A549 (cell line): ENCODE results near the gene SLTM. TPM values are rescaled to one million over a fixed set of nuclear protein-coding genes. Genes with fewer than 3 reads are reported as not detected.
"Not testable (repeated sequence)": the region's sequence is repeated elsewhere in the genome, so short reads cannot be mapped to it uniquely, and the experiment has no call there.

Experiments used
- ATAC-seq, 2 experiments: fragments of 200-7000 bp in 1 of 2; fragments of >200 bp in 1 of 2; cut with Nextera tagmentation in 1 of 2; cut with Tn5 transposase in 1 of 2; 3 replicates each; pipeline versions ENCODE4 v1.8.0 to v1.9.1; 2018 to 2020; ENCODE audit warnings: mild to moderate bottlenecking in 1 of 2, moderate library complexity in 1 of 2
- CTCF ChIA-PET: fragments of 300-600 bp; sonication (Branson Sonifier 250); formaldehyde crosslinking; extraction: SDS; loops from one replicate; lab custom pipeline; 2021; ENCODE audit warnings: antibody characterized with exemption, inconsistent platforms; lab: Yijun Ruan, JAX
- POLR2A ChIA-PET: fragments of 350-600 bp; formaldehyde crosslinking; extraction: SDS; loops from one replicate; lab custom pipeline; 2021; ENCODE audit warnings: antibody characterized with exemption, inconsistent platforms; lab: Yijun Ruan, JAX
- DNase-seq, 2 experiments: peaks; one replicate each; pipeline versions ENCODE4 v3.0.0 to v3.0.0-alpha.2; 2011 to 2016; ENCODE audit warnings: low read depth in 1 of 2, low spot score in 1 of 2
- FAIRE-seq: peaks from 2 replicates; lab custom pipeline; 2011; peaks lifted over from hg19 to GRCh38; lab: Jason Lieb, UNC
- H3K27ac ChIP-seq, 2 experiments: fragments of >200 bp; sonication (Bioruptor Twin); formaldehyde crosslinking; 3 replicates each; pipeline ENCODE4 v1.5.1; 2016 to 2017
- H3K4me1 ChIP-seq: fragments of >200 bp; sonication (Bioruptor Twin); formaldehyde crosslinking; 3 replicates; pipeline ENCODE4 v1.6.1; 2016
- H3K4me2 ChIP-seq: fragments of >200 bp; sonication (Bioruptor Twin); formaldehyde crosslinking; 3 replicates; pipeline ENCODE4 v1.6.1; 2016
- H3K4me3 ChIP-seq: fragments of >200 bp; sonication (Bioruptor Twin); formaldehyde crosslinking; 3 replicates; pipeline ENCODE4 v1.5.1; 2016
- H3K9me3 ChIP-seq: fragments of >200 bp; sonication (Bioruptor Twin); formaldehyde crosslinking; 3 replicates; pipeline ENCODE4 v1.6.1; 2016
- BCL3 ChIP-seq: fragments of >200 bp; sonication (Bioruptor Twin); formaldehyde crosslinking; IDR thresholded peaks from 3 replicates; pipeline ENCODE4 v1.6.1; 2016
- BHLHE40 ChIP-seq: IDR thresholded peaks from 2 replicates; pipeline ENCODE4 v1.6.1; 2012; ENCODE audit warnings: low read depth, low read length, inconsistent platforms
- CBX2 ChIP-seq: fragments of 200-600 bp; sonication (generic); IDR thresholded peaks from 2 replicates; pipeline ENCODE4 v1.6.1; 2016; ENCODE audit warnings: low read depth, mild to moderate bottlenecking, borderline replicate concordance
- CHD2 ChIP-seq: fragments of 150-350 bp; IDR thresholded peaks from 2 replicates; pipeline ENCODE4 v1.6.1; 2014; ENCODE audit warnings: low read length; ENCODE audit not compliant: partially characterized antibody
- CHD4 ChIP-seq: fragments of 200-600 bp; sonication (generic); IDR thresholded peaks from 2 replicates; pipeline ENCODE4 v1.6.1; 2016; ENCODE audit warnings: antibody characterized with exemption, mild to moderate bottlenecking, borderline replicate concordance
- EHMT2 ChIP-seq: fragments of 200-600 bp; sonication (generic); IDR thresholded peaks from 2 replicates; pipeline ENCODE4 v1.6.1; 2016; ENCODE audit warnings: antibody characterized with exemption, low read depth, mild to moderate bottlenecking, moderate library complexity
- EP300 ChIP-seq, 2 experiments: fragments of >200 bp; sonication (Bioruptor Twin); formaldehyde crosslinking; IDR thresholded peaks; 2 replicates in 1 of 2; 3 replicates in 1 of 2; pipeline ENCODE4 v1.6.1; 2016 to 2017
- ESRRA ChIP-seq: fragments of 150-350 bp; IDR thresholded peaks from 2 replicates; pipeline ENCODE4 v1.6.1; 2014; ENCODE audit warnings: mild to moderate bottlenecking, low read length, borderline replicate concordance
- FOSB ChIP-seq: fragments of 250-450 bp; sonication (Bioruptor Pico); IDR thresholded peaks from 2 replicates; pipeline ENCODE4 v1.5.0; 2020; ENCODE audit warnings: mild to moderate bottlenecking, moderate library complexity
- FOSL2 ChIP-seq, 2 experiments: fragments of 450-650 bp in 1 of 2; fragments of >200 bp in 1 of 2; sonication (Bioruptor Twin) in 1 of 2; formaldehyde crosslinking; IDR thresholded peaks; 2 replicates each; pipeline versions ENCODE4 v1.5.0 to v1.6.1; 2016 to 2020; ENCODE audit warnings: mild to moderate bottlenecking in 1 of 2, moderate library complexity in 1 of 2
- HEYL ChIP-seq: fragments of 250-450 bp; sonication (Bioruptor Pico); IDR thresholded peaks from 2 replicates; pipeline ENCODE4 v1.8.0; 2021; ENCODE audit warnings: mild to moderate bottlenecking, moderate library complexity
- HOXB13 ChIP-seq: fragments of 250-450 bp; sonication (Bioruptor Pico); IDR thresholded peaks from 2 replicates; pipeline ENCODE4 v1.5.0; 2020; ENCODE audit warnings: low read depth, mild to moderate bottlenecking, moderate library complexity
- KDM5A ChIP-seq: fragments of 200-600 bp; sonication (generic); IDR thresholded peaks from 2 replicates; pipeline ENCODE4 v1.6.1; 2016; ENCODE audit warnings: antibody characterized with exemption, mild to moderate bottlenecking
- MAFK ChIP-seq: fragments of 450-650 bp; IDR thresholded peaks from 2 replicates; pipeline ENCODE4 v1.6.1; 2014; ENCODE audit not compliant: partially characterized antibody
- NPAS2 ChIP-seq: fragments of 250-450 bp; sonication (Bioruptor Pico); IDR thresholded peaks from 2 replicates; pipeline ENCODE4 v1.8.0; 2022; ENCODE audit warnings: mild to moderate bottlenecking, moderate library complexity, borderline replicate concordance
- PHF8 ChIP-seq: fragments of 200-600 bp; sonication (generic); IDR thresholded peaks from 2 replicates; pipeline ENCODE4 v1.6.1; 2016; ENCODE audit warnings: low read depth, mild to moderate bottlenecking, antibody characterized with exemption, moderate library complexity, borderline replicate concordance
- RAD21 ChIP-seq, 2 experiments: fragments of >200 bp in 1 of 2; sonication (Bioruptor Twin) in 1 of 2; formaldehyde crosslinking in 1 of 2; IDR thresholded peaks in 1 of 2; conservative IDR thresholded peaks in 1 of 2; 2 replicates in 1 of 2; 3 replicates in 1 of 2; pipeline ENCODE4 v1.6.1; 2012 to 2018; ENCODE audit warnings: inconsistent platforms in 1 of 2
- REST ChIP-seq: fragments of 200-600 bp; sonication (generic); IDR thresholded peaks from 2 replicates; pipeline ENCODE4 v1.6.1; 2016; ENCODE audit warnings: antibody characterized with exemption, mild to moderate bottlenecking, moderate library complexity
- RFX5 ChIP-seq: fragments of 450-650 bp; IDR thresholded peaks from 2 replicates; pipeline ENCODE4 v1.7.1; 2014; ENCODE audit warnings: antibody characterized with exemption, mild to moderate bottlenecking, moderate library complexity
- SREBF2 ChIP-seq: fragments of 450-650 bp; IDR thresholded peaks from 2 replicates; pipeline ENCODE4 v1.6.1; 2014; ENCODE audit warnings: mild to moderate bottlenecking, moderate library complexity
- ZC3H11A ChIP-seq: fragments of 450-650 bp; IDR thresholded peaks from 2 replicates; pipeline ENCODE4 v1.6.1; 2014; ENCODE audit warnings: antibody characterized with exemption, mild to moderate bottlenecking
- ZFP36 ChIP-seq: fragments of 450-650 bp; IDR thresholded peaks from 2 replicates; pipeline ENCODE4 v1.6.1; 2014; ENCODE audit warnings: borderline replicate concordance; ENCODE audit not compliant: partially characterized antibody
- ZNF302 ChIP-seq: fragments of 250-450 bp; sonication (Bioruptor Pico); IDR thresholded peaks from 2 replicates; pipeline ENCODE4 v1.9.0; 2021; ENCODE audit warnings: inconsistent platforms, mild to moderate bottlenecking, moderate library complexity
- WGBS: methylation state at CpG from one replicate; pipeline ENCODE4 v1.1.6; 2017; ENCODE audit errors: missing lambda C conversion rate; 5-methylcytosine and 5-hydroxymethylcytosine counted together
- polyA plus RNA-seq, 4 experiments: library from polyadenylated mRNA; depleted of rRNA in 3 of 4; stranded (reverse); fragments of >200 nt; fragmentation: RNase III in 1 of 4; extraction: RNeasy Plus Mini Kit Qiagen cat#74134 plus additional on column Dnase treatment in 1 of 4; gene quantifications; 2 replicates in 3 of 4; 3 replicates in 1 of 4; pipeline ENCODE4 v1.2.3, GENCODE V29; 2011 to 2017
- TF ChIP-seq, protein P1 (sequence below): IDR thresholded peaks from 2 replicates; pipeline ENCODE4 v1.6.1; 2012
- TF ChIP-seq, protein P2 (sequence below): fragments of 250-450 bp; sonication (Bioruptor Pico); IDR thresholded peaks from 2 replicates; pipeline ENCODE4 v1.5.0; 2020; ENCODE audit warnings: low read depth, mild to moderate bottlenecking, moderate library complexity

SLTM gene
- polyA plus RNA-seq, 2 of the 4 experiments (the other 2 are of a cell fraction), result 93.5 to 133 TPM

DNA sequence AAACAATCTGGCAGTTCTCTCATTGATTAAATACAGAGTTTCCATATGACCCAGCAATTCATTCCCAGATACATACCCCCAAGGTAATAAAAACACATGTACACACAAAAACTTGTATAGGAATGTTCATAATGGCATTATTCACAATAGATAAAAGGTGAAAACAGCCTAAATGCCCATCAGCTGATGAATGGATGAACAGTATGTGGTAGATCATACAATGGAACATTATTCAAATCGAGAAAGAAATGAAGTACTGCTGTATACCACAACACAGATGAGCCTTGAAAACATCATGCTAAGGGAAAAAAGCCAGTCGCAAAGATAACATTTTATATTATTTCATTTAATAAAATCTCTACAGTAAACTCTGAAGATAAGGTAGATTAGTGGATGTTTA, 71.2 kb downstream of the SLTM start:
- Histone ChIP-seq H3K27ac (no peak overlapping the region), H3K9me3 (no peaks in the 10 kb centered on the region), H3K4me1 (no peaks in the 10 kb centered on the region), H3K4me3 (no peak overlapping the region), H3K4me2 (no peak overlapping the region)
- 58% methylated on average over 2 of the region's 2 CpGs for WGBS
- FAIRE-seq, result no peak
- no peak for DNase-seq
- POLR2A ChIA-PET, result no interaction called here
- TF ChIP-seq RAD21 (conservative IDR thresholded peaks at IDR 0.05 in 1 of 2, IDR thresholded peaks at IDR 0.05 in 1 of 2) (no peak), FOSB (CRISPR knock-in tag) (no peak), HOXB13 (CRISPR knock-in tag) (no peak), ZFP36 (no peak), ZNF302 (no peak), CHD2 (no peak), PHF8 (no peak)
- TF ChIP-seq, protein P1, sequence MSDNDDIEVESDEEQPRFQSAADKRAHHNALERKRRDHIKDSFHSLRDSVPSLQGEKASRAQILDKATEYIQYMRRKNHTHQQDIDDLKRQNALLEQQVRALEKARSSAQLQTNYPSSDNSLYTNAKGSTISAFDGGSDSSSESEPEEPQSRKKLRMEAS, result no peak
- CTCF ChIA-PET, result interaction anchor here (0.6 kb wide), 3 partner anchors 22 to 767 kb away, joined by 3 read pairs; no protein-coding TSS in a partner anchor
- no peak for ATAC-seq

- POLR2A ChIA-PET, DNase-seq, ATAC-seq, FAIRE-seq, H3K9me3 ChIP-seq, H3K4me2 ChIP-seq, H3K4me3 ChIP-seq, H3K27ac ChIP-seq, H3K4me1 ChIP-seq: not testable (repeated sequence)
- WGBS, result 31% methylated on average over 1 of the region's 1 CpG
- CTCF ChIA-PET, result interaction anchor here (0.6 kb wide), 1 partner anchor 63 kb away, joined by 3 read pairs; no protein-coding TSS in a partner anchor
Measured at GRCh38 chr15:58856621-58857020, 76.9 kb downstream of the SLTM start.

GRCh38 chr15:58856086-58856485, 77.4 kb downstream of the SLTM start:
- CTCF ChIA-PET, result interaction anchor here (0.6 kb wide), 1 partner anchor 826 kb away, joined by 3 read pairs; no protein-coding TSS in a partner anchor

GRCh38 chr15:58854593-58854992, 78.9 kb downstream of the SLTM start:
- CTCF ChIA-PET, result interaction anchor here (0.6 to 1.2 kb wide), 8 partner anchors 10 to 626 kb away, joined by 3 to 9 read pairs (median 3); partner anchors contain the start of gene MINDY2
- H3K27ac ChIP-seq, result no peak overlapping the region
- no peaks in the 10 kb centered on the region for H3K9me3 ChIP-seq
- TF ChIP-seq CBX2 (no peak), BCL3 (no peak), BHLHE40 (no peak), HEYL (CRISPR knock-in tag) (no peak), SREBF2 (no peak), EP300 (IDR thresholded peaks at IDR 0.05) (no peak), EHMT2 (no peak), NPAS2 (CRISPR knock-in tag) (no peak), ESRRA (no peak), REST (no peak), RAD21 (conservative IDR thresholded peaks at IDR 0.05 in 1 of 2, IDR thresholded peaks at IDR 0.05 in 1 of 2) (no peak), KDM5A (no peak)
- WGBS, result 86% methylated on average over 4 of the region's 4 CpGs
- DNase-seq, result no peak
- POLR2A ChIA-PET, result no interaction called here
- H3K4me2 ChIP-seq, result no peak overlapping the region
- no peak for ATAC-seq
- H3K4me1 ChIP-seq, result no peaks in the 10 kb centered on the region
- no peak for FAIRE-seq
- no peak overlapping the region for H3K4me3 ChIP-seq

More at GRCh38 chr15:58856086-58856485, 77.4 kb downstream of the SLTM start:
- ATAC-seq (no peak), DNase-seq (no peak), FAIRE-seq (no peak)
- H3K4me3 ChIP-seq, result no peak overlapping the region
- no peaks in the 10 kb centered on the region for H3K4me1 ChIP-seq
- no peak overlapping the region for H3K4me2 ChIP-seq
- POLR2A ChIA-PET, result no interaction called here
- no peaks in the 10 kb centered on the region for H3K9me3 ChIP-seq
- TF ChIP-seq, protein P2, sequence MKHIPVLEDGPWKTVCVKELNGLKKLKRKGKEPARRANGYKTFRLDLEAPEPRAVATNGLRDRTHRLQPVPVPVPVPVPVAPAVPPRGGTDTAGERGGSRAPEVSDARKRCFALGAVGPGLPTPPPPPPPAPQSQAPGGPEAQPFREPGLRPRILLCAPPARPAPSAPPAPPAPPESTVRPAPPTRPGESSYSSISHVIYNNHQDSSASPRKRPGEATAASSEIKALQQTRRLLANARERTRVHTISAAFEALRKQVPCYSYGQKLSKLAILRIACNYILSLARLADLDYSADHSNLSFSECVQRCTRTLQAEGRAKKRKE (CRISPR knock-in tag), result no peak
- TF ChIP-seq FOSL2 (IDR thresholded peaks at IDR 0.05) (no peak), FOSL2 (CRISPR knock-in tag; IDR thresholded peaks at IDR 0.05) (no peak), ZC3H11A (no peak), MAFK (no peak), RFX5 (no peak), CHD4 (no peak)
- no peak overlapping the region for H3K27ac ChIP-seq
